Measurements from ENCODE around the gene EPHB1.
"Not testable (repeated sequence)": the region's sequence is repeated elsewhere in the genome, so short reads cannot be mapped to it uniquely, and the experiment has no call there.

The EPHB1 gene

DNA sequence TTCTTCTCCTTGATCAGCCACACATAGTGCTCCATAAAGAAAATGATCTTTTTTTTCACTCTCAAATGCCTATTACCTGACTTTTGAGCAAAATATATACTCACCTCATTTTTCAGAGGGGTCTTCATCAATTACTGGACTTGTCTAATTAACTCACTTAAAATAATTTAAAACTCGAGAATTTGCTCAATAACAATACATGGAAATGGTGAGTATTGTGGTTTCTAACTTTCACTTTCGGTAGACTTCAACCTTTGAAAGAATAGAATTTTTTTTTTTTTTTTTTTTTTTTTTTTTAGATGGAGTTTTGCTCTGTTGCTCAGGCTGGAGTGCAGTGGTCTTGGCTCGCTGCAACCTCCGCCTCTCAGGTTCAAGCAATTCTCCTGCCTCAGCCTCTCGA is 17.7 kb upstream of the EPHB1 start:
- DNase-seq (ENCODE audit: low read depth): no peak

DNA sequence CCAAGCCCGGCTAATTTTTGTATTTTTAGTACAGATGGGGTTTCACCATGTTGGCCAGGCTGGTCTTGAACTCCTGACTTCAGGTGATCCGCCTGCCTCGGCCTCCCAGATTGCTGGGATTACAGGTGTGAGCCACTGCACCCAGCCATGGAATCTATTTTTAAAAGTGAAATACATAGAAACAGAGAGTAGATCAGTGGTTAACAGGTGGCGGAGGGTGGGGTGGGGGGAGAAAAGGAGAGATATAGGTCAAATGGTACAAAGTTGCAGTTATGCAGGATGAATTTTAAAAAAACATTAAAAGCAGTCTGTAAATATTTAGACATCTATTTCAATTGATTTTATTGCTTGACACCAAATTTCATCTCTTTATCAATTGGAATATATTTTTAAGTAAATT is 6.8 kb upstream of the EPHB1 start:
- DNase-seq (ENCODE audit: low read depth): not testable (repeated sequence)

DNA sequence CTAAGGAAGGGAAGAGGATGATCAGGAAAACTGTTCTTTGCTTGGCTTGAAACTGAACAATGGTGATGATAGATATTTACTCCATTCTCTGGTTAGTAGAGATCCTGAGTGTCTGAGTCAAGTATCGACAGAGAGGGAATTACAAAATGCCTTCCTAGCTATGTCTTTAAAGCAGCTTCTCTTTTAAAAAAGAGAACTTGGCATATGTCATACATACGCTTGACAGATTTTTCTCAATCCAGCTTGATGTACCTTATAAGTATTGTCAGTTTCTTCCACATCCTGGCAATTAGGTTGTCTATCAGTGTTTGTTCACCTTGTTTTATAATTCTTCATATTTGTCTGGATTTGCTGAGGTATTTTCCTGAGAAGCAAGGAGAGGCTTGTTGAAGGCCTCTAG is 5.0 kb upstream of the EPHB1 start:
- DNase-seq (ENCODE audit: low read depth): no peak

GRCh38 chr3:134791992-134792391 is 3.1 kb upstream of the EPHB1 start:
- DNase-seq (ENCODE audit: low read depth): no peak

- DNase-seq (ENCODE audit: low read depth): no peak
Measured at GRCh38 chr3:134792700-134793099, 2.4 kb upstream of the EPHB1 start.

DNA sequence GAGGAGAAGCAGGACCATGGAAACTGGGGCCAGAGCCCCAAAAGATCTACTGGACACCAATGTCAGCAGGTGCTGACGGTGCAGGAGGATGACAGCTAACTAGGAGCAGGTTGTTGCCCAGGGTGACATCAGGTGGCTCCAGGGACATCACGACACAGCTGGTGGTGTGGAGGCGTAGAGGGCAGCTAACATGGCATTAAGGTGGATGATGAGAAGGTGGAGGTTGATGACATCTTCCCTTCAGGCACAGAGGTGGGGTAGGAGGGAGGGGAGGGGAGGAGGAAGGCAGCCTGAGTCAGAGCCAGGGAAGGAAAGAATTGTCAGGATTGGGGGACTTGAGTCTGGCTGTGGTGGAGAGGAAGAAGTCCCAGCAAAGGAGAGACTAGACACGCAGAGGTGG is 1.5 kb upstream of the EPHB1 start:
- DNase-seq (ENCODE audit: low read depth): no peak

GRCh38 chr3:134794323-134794722 is 737 bp upstream of the EPHB1 start:
- DNase-seq (ENCODE audit: low read depth): no peak

- DNase-seq (ENCODE audit: low read depth): no peak
Measured at GRCh38 chr3:134795746-134796280, 753 bp downstream of the EPHB1 start.

- no peak for DNase-seq (ENCODE audit: low read depth)
Measured at GRCh38 chr3:134796281-134797056, 1.4 kb downstream of the EPHB1 start.

- DNase-seq (ENCODE audit: low read depth): no peak
Measured at GRCh38 chr3:134797057-134797740, 2.1 kb downstream of the EPHB1 start.

GRCh38 chr3:134797741-134798451 is 2.8 kb downstream of the EPHB1 start:
- no peak for DNase-seq (ENCODE audit: low read depth)

DNA sequence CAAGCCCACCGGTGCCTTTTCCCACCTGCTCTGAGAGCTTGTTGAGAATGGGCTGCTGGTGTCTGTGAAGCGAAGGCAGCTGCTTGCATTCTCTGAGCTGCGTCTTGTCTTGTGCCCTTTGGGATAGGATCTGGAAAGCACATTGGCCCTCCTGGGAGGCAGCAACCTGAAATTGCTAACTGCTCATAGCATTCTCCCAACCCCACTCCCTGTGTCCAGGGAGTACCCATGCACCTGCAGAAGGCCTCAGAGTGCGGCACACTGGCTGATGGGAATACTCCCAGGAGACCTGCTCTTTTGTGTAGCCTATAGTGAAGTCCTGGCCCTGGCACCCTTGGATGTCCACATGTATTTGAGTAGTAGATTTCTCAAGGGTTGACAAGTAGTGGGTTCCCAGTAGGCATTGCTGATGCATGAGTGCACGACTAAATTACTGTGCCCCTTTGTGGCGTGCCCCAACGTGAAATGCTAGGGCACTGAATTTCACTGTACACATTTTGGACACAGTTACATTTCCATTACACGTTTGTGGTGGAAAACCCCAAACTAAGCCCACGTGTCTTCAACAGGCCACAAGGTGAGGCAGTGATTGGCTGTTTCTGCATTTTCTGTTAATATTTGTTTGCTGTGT is 3.7 kb downstream of the EPHB1 start:
- no peak for DNase-seq (ENCODE audit: low read depth)

- no peak for DNase-seq (ENCODE audit: low read depth)
Measured at GRCh38 chr3:134799393-134799792, 4.3 kb downstream of the EPHB1 start.

DNA sequence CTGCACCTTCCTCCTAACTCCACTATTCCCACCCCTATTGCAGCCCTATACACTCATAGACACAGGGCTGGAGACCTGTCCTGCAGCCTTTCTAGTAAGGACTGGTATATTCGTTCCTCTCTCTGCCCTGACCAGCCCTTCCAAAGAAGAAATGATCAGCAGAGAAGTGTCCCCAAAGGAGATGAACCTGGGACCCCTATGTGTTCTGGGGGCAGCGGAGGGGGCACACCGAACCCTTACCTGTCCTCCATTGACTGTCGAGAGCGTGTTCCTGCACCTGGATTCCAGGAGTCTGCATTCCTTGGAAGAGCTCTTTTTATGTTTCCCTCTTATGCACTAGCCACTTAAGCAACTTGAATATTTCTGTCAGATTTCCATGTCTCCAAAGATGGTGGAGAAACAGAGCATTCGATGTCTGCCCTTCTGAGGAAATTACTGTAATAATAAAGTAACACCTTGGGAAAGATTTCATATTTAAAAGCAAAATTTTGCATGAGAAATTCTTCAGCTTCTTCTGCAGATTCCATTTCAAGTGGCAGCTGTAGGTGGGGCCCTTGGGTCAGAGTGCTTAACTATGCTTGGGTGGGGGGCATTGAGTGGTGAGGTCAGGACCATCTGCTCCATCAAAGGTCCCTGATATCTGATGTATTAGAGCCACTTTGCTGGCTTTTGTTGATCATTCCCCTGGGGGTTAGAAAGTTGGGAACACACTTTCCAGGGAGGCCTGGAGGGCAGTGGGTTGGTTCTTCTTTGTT is 6.3 kb downstream of the EPHB1 start:
- no peak for DNase-seq (ENCODE audit: low read depth)

DNA sequence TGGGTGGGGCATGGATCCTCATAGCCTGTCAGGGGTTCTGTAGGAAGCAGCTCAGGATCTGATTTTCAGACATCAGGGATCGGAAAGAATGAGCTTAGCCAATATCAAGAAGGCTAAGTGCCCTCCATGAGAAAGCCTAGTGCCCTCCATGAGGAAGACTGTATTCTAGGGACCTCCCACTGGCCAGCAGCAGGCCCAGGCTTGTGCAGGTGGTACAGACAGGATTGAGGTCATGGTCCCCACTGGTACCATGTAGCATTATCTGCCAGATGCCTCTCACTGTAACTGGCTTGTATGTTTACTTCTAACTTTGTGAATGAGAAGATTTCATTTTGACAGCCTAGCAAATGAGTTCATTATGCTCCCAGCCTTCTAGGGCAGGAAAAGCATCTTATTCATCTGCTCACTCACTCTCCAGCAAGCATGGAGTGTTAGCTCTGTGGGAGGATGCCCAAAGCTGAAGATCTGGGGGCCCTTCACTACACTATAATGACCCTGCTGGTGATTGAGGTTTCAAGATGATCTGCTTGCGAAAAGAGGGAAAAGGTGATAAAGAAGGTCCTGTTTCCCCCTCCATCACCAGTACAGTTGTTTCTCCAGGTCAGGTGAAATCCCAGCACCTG is 7.5 kb downstream of the EPHB1 start:
- DNase-seq (ENCODE audit: low read depth): no peak

DNA sequence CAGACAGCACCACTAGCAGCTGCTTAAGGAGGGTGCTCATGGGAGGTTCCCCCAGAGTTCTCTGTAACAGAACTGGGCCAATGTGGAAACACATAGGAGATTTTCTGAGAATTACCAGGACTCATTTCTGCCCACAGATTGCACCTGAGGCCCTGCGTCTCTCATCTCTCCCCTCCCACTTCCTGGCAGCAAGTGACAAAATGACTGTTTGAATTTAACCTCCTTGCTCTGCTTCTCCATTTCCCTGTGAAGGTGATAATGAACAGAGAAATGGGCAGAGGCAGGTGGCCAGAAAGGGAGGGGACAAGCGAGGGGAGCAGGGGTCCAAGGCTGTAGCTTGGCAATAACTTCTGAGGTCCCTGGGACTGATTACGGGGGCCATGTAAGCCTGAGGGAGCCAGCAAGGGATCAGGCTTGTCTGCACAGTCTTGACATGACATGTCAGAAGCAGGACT is 8.0 kb downstream of the EPHB1 start:
- no peak for DNase-seq (ENCODE audit: low read depth)

GRCh38 chr3:134803652-134804051 is 8.6 kb downstream of the EPHB1 start:
- no peak for DNase-seq (ENCODE audit: low read depth)

DNA sequence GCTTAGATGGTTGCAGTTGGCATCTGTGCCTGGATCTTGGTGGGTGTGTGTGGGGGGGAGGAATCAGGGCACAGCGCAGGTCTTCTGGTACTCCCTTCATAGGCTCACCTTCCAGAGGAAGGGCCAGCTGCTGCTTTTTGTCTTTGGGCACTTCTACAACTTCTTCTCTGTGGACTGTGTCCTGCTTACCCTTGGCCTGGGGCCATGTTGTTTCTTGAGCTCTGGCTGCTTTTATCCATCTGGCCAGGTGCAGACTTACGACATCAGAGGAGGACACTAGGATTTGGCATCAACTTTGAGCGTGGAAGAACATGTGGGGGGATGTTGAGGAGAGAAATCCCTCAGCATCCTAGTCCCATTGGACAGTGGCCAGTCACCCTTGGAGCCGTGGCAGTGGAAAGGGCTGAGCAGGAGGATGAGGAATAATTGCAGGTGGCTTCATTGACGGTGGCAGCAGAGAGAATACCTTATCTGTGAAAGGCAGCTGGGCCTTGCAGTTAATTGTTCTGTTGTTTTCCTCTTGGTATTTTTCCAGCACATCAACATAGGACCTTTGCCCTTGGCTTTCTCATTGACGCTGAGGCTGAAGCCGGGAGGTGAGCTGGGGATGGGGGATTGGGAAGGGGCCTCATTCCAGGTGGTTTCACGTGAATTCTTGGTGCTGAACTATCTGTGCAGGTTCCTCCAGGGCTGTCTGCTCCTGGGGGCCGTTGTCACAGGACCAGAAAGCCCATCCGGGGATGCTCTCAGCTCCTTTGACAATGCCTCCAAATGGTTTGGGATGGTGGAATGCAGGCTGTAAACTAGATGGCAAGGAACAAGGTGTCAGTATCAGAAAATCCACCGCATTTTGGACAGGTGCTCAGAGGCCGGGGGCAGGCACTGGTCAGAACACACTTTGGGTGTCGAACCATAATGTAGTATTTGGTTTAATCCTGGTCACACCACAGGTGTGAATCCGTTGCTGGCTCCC is 9.7 kb downstream of the EPHB1 start:
- DNase-seq (ENCODE audit: low read depth): no peak

GRCh38 chr3:134807189-134807588 is 12.1 kb downstream of the EPHB1 start:
- no peak for DNase-seq (ENCODE audit: low read depth)

- no peak for DNase-seq (ENCODE audit: low read depth)
Measured at GRCh38 chr3:134808835-134809234, 13.8 kb downstream of the EPHB1 start.
